Muscle of back (tissue), 11 donors: Measurements from ENCODE around the gene DNAAF1. TPM values are rescaled to one million over a fixed set of nuclear protein-coding genes. Genes with fewer than 3 reads are reported as not detected.

ENCODE experiments used
- DNase-seq, 3 donors: peaks; one replicate each; pipeline versions ENCODE4 v3.0.0 to v3.0.0-alpha.2; 2013
- polyA plus RNA-seq, 10 donors: library from polyadenylated mRNA; unstranded; fragments of 120-200 nt; gene quantifications; one replicate each; pipeline ENCODE4 v1.2.1, GENCODE V29; 2013; ENCODE audit not compliant: insufficient read length in 10 of 10

The DNAAF1 gene
- polyA plus RNA-seq, 10 donors, result 0.09 to 1.3 (median 0.37) TPM

GRCh38 chr16:84156342-84156784, 11.3 kb downstream of the DNAAF1 start:
- no peak for DNase-seq

- no peak for DNase-seq
These were observed 13.9 kb downstream of the DNAAF1 start for GRCh38 chr16:84159007-84159406.

- DNase-seq, result no peak
These were observed 14.7 kb downstream of the DNAAF1 start for GRCh38 chr16:84159800-84160199.

- no peak for DNase-seq
These were observed 15.9 kb downstream of the DNAAF1 start for GRCh38 chr16:84161037-84161436.

- DNase-seq, result no peak
These were observed 16.7 kb downstream of the DNAAF1 start for GRCh38 chr16:84161801-84162200.

- DNase-seq, result no peak
These were observed 20.6 kb downstream of the DNAAF1 start for GRCh38 chr16:84165746-84166145.

- no peak for DNase-seq
These were observed 21.9 kb downstream of the DNAAF1 start for GRCh38 chr16:84166796-84167695.

- no peak for DNase-seq
These were observed 24.7 kb downstream of the DNAAF1 start for GRCh38 chr16:84169765-84170310.

GRCh38 chr16:84174396-84174795, 29.3 kb downstream of the DNAAF1 start:
- no peak for DNase-seq

- DNase-seq, result no peak
These were observed 30.4 kb downstream of the DNAAF1 start for GRCh38 chr16:84175350-84176081.

- DNase-seq, result no peak
These were observed 31.3 kb downstream of the DNAAF1 start for GRCh38 chr16:84176192-84177053.

GRCh38 chr16:84177741-84178073, 32.6 kb downstream of the DNAAF1 start:
- DNase-seq, result peak in 1 of 3 donors; percentile 12

GRCh38 chr16:84178146-84178765, 33.1 kb downstream of the DNAAF1 start:
- no peak for DNase-seq

- DNase-seq, result no peak
These were observed 33.9 kb downstream of the DNAAF1 start for GRCh38 chr16:84178892-84179611.

- DNase-seq, result no peak
These were observed 34.7 kb downstream of the DNAAF1 start for GRCh38 chr16:84179612-84180320.

GRCh38 chr16:84180519-84181140, 35.5 kb downstream of the DNAAF1 start:
- DNase-seq, result no peak

GRCh38 chr16:84181144-84181915, 36.2 kb downstream of the DNAAF1 start:
- no peak for DNase-seq

- no peak for DNase-seq
These were observed 37.0 kb downstream of the DNAAF1 start for GRCh38 chr16:84182104-84182503.
